GM10847 (cell line): Measurements from ENCODE around the gene ADAMTSL3.

Source experiments
- POLR2A ChIP-seq: IDR thresholded peaks from 2 replicates; pipeline ENCODE4 v1.6.1; 2011; ENCODE audit not compliant: insufficient read length; ENCODE audit errors: extremely low read depth

Gene ADAMTSL3

GRCh38 chr15:83653639-83654378, at the start of gene ADAMTSL3:
Gene ADAMTSL3, plus strand, starts transcription at chr15:83654123. Its CDS starts 1,639 bp downstream, at chr15:83655762.
- TF ChIP-seq POLR2A: no peak

- TF ChIP-seq POLR2A: no peak
Measured at GRCh38 chr15:83604549-83604948, 49.4 kb upstream of the ADAMTSL3 start.

- no peak for TF ChIP-seq POLR2A
Measured at GRCh38 chr15:83605111-83605945, 48.6 kb upstream of the ADAMTSL3 start.

GRCh38 chr15:83610132-83610531, 43.8 kb upstream of the ADAMTSL3 start:
- TF ChIP-seq POLR2A: no peak

- no peak for TF ChIP-seq POLR2A
Measured at GRCh38 chr15:83610901-83611685, 42.8 kb upstream of the ADAMTSL3 start.

GRCh38 chr15:83612226-83612625, 41.7 kb upstream of the ADAMTSL3 start:
- TF ChIP-seq POLR2A: no peak

GRCh38 chr15:83612898-83613635, 40.9 kb upstream of the ADAMTSL3 start:
- no peak for TF ChIP-seq POLR2A

GRCh38 chr15:83613714-83614113, 40.2 kb upstream of the ADAMTSL3 start:
- no peak for TF ChIP-seq POLR2A

- TF ChIP-seq POLR2A: no peak
Measured at GRCh38 chr15:83616840-83617239, 37.1 kb upstream of the ADAMTSL3 start.

- no peak for TF ChIP-seq POLR2A
Measured at GRCh38 chr15:83626171-83626802, 27.6 kb upstream of the ADAMTSL3 start.

- TF ChIP-seq POLR2A: no peak
Measured at GRCh38 chr15:83631534-83631933, 22.4 kb upstream of the ADAMTSL3 start.

GRCh38 chr15:83643201-83643600, 10.7 kb upstream of the ADAMTSL3 start:
- no peak for TF ChIP-seq POLR2A

GRCh38 chr15:83644439-83644838, 9.5 kb upstream of the ADAMTSL3 start:
- no peak for TF ChIP-seq POLR2A

- no peak for TF ChIP-seq POLR2A
Measured at GRCh38 chr15:83650831-83651230, 3.1 kb upstream of the ADAMTSL3 start.
